ENCODE results near the gene SGMS1.

Gene SGMS1

DNA sequence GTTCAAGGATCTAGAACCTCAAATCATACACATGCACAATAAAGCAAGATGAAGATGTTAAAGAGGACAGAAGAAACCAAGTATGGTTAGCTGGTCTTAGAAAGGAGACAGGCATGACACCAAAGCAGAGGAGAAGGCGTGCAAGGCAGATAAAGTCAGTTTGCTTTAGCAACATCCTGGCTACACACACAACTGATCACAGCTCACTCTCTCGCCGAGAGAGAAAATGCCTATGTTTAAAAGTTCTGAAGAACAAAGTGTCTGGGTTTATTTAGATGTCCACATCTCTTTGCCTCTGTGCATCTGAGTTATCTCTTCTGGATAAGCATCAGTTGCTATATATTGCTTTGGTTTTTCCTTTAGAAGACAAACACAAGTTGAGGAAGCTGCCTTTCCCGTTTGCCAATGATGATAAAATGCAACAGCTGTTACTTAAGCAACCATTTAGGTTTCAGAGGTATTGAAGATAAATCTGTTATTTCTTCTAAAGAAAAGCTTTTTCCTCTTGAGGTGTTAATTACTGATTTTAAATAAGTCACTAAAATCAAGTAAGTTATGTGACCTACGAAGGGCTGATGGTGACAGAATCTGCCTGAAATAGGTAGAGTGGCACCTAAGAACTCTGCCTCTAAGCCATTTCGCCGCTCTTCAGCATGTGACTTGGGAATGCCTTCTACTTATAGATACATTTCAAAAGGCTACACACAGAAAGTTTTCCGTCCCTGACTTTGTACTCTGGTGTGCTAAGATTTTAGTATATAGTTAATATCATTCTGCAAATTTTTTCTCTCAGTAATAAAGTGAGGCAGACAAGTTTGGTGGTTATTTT, 226.2 kb downstream of the SGMS1 start:
- no peak for DNase-seq (ENCODE audit: low read depth)

DNA sequence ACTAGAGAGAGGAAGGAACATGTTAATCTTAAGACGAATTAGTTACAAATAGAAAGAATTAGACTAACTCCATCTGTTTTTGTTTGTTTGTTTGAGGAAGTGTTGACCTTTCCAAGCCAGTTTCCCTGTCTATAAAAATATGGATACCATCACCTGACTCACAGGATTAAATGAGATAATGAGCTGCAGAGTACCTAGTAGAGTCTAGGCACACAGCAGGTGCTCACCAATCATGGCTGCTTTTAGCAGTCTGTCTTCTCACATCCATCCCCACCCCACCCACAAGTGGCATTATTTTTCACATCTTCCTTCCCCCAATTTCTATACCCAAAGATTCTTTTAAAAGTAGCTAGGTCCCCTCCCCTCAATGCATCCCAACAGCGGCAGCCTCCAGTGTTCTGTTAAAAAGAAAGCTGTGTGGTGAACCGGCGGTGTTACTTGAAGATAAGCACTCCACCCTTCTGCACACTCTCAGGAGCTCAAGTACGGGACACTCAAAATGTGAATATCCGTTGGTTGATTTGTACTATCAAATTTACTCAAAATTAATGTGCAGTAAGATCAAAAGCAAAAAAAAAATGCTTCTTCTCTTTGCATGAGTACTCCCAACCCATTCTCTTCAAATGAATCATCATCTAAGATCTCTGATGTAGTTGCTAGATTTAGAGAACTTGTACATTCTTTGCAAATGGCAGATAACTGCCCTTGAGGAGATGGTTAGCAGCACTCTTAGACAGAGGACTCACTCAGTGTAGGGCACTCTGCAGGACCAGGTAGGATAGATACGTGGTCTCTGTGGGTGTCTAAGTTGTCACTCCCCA, 227.1 kb downstream of the SGMS1 start:
- DNase-seq (ENCODE audit: low read depth), result no peak

DNA sequence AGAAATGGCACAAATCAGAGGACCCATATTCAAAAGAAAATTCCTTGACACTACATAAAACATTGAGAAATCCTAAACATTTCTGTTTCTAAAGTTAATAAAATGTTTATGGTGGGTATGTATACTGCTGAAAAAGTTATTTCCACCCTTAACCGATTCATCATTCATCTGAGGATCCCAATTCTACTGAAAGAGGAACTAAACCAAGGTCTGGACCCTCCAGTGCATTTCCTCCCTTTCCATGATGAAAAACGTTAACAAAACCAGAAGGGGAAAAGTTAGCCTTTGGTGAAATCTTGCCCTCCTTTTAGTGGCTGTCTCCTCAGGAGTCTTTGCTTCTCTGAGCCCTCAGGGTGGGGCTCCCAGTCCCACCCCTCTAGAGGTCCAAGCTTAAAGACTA, 227.9 kb downstream of the SGMS1 start:
- DNase-seq (ENCODE audit: low read depth), result no peak

DNA sequence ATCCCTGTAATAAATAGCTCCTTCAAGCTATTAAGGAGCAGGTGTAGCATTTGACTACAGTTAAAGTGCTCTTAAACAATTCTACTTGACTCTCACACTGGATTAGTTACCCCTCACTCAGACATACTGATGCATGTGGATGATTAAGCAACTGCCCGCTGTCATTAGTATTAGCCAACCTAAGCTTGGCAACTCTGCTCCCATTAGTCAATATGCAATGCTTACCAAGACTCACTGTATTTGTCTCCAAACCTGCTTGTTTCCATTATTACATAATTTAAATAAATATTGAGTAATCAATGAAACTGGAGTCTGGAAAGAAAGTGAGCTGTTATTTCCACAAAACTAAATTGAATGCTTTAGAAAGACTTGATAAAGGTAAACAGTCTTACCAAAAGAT, 228.5 kb downstream of the SGMS1 start:
- DNase-seq (ENCODE audit: low read depth), result no peak

DNA sequence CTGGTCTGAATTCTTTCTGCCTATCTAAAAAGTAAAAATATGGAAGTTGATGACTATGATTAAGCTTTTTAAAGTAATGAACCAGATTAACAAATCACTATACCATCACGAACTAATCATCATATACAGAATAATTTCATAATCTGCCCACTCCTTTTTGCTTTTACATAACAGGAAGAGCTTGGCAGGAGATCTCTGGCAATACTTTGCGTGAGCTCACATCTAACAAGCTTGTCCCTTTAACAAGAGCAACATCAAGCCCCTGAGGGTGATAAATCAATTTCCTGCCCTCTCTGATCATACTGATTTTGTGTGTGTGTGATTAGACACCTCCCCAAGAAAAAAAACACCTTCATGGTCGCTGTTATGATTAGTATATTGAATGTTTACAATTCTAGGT, 228.9 kb downstream of the SGMS1 start:
- DNase-seq (ENCODE audit: low read depth), result no peak

DNA sequence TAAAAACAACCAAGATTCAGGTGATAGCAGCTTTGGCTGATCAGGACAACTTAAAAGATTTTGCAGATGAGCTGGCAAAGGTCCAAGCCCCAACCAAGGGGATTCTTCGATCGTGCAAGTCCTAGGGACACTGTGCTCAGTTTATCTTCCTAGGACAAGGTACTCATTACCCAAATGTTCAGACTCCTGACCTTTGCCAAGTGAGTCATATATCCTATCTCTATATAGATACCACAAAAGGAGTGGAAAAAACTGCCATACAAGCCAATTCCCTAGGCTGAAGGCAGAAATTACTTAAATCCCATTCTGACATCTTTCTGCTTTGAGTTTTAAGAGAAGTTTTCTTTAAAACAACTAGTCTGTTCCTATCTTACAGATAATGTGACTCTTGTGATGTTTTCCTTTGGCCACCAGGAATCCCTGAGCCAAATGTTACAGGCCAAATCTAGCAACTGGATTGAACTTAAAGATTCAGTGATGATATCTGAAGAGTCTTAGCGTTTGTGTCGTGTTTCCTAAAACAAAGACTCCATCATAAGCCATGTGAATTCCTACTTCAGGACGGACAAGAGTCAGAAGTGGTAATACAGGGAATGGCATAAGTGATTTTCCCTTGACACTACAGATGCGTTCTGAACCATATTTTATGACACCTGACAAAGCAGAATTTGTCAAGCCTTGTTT, 229.8 kb downstream of the SGMS1 start:
- no peak for DNase-seq (ENCODE audit: low read depth)

DNA sequence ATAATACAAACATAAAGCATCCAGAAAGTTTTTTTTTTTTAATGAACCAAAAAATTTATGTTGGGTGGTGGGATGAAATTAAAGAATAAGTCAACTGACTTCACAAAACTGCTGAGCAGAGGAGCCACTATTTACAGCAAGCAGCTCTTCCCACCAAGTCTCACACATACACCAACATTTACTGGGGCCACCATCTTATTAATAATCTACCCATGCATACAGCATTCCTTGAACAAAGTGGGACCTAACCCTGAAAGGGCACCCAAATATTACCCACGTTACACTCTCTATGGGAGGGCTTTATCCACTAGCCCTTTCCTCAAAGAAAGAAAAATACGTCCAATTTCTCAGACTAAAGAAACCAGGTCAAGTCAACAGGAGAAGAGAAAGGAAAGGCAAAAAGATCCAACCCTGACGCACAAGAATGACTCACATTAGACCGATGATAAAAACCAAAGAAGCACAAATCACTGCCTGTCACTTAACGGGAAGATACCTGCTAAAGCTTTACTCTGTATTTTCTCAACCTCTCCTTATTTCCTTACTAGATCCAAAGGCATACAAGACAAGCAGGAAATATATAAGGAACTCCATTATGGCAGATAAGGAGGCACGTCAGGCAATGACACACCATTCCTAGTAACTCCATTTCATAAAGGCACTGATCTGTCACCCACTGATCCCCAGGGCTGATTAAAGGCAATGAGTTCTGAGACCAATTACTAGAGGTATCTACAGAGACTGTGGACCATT, 230.6 kb downstream of the SGMS1 start:
- no peak for DNase-seq (ENCODE audit: low read depth)

DNA sequence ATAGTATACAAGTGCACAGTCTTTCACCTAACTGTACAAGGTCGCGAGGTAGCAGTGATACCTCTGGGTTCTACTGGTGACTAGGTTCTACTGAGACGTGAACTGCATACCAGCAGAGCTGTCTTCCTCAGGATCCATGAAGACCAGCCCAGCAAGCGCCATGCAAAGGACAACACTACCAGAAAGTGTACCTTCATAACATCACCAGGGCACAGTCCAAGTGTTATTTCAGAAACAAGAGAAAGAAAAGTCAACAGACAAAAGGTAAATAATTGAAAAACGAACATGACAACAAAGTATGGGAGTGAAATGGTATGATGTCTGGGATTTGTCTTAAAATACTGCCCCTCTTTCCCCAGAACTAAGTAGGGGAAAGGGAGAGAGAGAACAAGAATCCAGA, 231.3 kb downstream of the SGMS1 start:
- no peak for DNase-seq (ENCODE audit: low read depth)

DNA sequence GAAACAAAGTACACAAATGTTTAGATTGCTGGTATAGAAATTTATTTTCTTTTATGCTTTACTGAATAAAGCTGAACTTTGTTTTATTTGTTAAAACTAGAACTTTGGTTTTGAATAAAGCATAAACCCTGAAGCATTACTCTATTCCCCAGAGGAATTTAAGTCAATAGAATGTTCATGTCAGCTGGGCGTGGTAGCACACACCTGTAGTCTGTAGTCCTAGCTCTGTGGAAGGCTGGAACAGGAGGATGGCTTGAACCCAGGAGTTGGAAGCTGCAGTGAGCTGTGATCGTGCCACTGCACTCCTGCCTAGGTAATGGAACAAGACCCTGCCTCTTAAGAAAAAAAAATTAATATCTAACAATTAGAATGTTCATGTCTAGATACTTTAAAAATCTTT, 233.5 kb downstream of the SGMS1 start:
- DNase-seq (ENCODE audit: low read depth), result no peak

DNA sequence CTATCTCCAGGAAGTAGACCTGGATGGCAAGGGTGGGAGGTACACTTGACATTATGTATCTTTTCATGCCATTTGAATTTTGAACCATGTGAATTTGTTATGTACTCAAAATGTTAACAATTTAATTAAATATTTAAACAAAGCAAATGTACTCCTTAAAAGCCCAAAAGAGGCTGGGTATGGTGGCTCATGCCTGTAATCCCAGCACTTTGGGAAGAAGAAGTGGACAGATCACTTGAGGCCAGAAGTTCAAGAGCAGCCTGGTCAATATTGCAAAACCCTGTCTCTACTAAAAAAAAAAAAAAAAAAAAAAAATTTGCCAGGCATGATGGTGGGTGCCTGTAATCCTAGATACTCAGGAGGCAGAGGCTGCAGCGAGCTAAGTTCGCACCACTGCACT, 235.6 kb downstream of the SGMS1 start:
- no peak for DNase-seq (ENCODE audit: low read depth)

DNA sequence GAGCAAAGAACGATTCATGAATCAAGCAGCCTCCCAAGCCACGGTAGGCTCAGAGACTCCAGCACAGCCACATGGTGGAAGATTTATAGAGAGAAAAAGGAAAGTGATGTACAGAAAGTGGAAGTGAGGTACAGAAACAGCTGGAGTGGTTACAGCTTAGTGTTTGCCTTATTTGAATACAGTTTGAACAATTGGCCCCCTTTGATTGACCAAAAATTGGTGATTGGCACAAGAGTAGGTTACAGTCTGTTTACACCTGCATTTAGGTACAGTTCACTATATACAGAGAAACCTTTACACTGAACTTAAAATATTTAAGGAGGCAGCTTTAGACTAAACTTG, 236.1 kb downstream of the SGMS1 start:
- no peak for DNase-seq (ENCODE audit: low read depth)

DNA sequence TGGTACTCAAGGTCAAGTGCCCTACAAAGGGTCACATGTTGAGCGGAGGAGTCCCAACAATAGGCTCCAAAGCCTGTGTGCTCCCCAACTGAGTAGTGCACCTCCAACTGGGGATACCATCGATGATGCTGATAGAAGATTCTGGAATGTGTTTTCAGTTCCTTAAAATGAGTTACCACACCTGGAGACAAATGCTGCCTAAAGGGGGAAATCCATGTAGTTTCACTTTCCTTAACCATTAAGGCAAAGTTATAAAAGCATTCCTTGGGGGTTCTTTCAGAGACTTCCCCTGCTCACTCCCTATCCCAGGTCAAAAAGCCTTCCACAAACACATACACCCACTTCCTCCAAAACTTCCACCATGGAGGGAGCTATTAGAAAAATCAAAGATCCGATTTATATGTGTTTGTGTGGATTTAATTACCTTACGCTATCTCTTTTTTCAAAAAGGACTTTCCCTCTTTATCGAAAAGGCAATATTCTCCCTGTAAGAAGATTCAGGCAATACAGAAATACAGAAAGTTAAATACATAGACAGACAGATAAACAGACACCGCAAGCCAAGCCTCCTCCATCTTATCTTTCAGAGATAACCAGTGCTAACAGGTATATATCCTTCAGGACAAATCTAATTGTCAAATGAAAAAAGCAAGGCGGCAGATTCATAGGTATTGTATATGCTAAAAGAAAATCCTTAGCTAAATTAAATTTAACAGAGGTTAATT, 236.6 kb downstream of the SGMS1 start:
- DNase-seq (ENCODE audit: low read depth), result no peak

DNA sequence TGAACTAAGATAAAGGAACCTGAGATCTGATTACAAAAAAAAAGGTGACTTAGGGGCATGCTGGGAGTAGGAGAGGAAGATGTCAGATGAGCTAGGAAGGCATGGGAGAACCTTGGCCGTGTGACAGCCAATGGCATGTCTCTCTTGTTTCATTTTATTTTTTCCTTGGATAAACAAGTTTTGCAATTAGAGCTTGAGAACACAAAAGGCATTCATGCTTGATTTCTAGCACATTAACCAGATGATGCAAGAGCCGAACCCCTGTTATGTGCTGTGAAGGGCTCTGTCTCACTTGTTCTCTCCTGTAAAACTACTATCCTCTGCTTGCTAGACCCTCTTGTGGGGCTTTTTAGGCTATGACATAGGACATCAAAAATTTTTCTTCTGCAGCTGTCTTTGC, 238.1 kb downstream of the SGMS1 start:
- no peak for DNase-seq (ENCODE audit: low read depth)

DNA sequence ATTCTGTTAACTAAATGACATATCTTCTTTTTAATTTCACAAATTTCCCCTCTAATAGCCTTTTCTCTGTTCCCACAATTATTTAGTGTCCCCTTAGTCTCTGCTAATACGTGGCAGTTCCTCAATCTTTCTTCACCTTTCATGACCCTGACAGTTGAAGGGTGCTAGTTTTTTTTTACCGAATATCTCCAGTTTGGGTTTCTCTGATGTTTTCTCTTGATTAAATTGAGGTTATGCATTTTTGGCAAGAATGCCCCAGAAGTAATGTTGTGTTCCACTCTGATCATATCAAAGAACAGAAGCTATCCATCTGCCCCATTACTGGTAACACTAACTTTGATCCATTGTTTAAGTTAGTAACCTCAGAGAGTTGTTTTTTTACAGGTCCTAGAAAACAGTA, 238.9 kb downstream of the SGMS1 start:
- no peak for DNase-seq (ENCODE audit: low read depth)

DNA sequence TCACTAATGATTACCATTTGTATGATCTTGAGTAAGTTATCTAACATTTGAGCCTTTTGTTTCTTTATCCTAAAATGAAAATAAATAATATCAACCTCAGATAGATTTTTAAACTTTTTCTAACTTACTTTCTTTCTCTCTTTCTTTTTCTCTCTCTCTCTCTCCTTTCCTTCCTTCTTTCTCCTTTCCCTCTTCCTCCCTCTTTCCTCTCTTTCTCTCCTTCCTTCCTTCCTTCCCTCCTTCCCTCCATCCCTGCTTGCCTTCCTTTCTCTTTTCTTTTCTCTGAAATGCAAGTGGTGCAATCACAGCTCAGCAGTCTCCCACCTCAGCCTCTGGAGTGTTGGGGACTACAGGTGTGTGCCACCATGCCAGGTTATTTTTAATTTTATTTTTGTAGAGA, 239.5 kb downstream of the SGMS1 start:
- no peak for DNase-seq (ENCODE audit: low read depth)

DNA sequence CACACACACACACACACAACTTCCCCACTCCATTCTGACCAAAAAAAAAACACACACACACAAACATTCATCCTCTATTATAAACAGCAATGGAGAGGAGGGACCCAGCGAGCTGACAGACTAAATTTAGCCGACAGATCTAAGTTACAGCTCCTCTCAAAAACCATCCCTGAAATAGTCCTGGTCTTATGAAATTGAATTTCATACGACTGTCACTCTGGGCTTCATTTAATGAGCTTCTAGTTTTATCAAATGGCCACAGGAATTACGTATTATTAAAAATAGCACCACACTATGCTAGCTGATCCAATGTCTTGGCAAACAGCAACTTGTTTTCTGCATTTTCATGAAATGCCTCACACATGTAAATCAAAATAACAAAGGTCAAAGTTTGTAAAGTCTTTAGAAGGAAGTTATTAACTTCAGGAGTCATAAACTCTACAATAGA, 241.2 kb downstream of the SGMS1 start:
- no peak for DNase-seq (ENCODE audit: low read depth)

DNA sequence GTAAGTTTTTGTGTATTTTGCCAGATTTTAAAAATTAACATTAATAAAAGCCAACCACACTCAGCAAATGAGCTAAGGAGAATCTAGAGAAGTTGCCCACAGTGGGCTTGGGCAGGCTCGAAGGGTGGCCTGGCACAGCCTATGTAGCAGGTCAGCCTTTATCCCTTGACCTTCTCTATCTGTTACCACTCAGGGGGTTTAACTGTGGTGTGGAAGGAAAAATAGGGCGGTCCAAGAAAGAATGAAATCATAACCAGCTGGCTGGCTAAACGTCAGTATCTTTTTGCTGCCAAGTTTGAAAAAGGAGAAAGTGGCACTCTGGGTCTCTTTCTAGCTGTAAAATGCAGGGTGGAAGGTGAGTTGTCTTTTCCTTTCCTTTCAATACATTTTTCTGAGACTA, 242.1 kb downstream of the SGMS1 start:
- no peak for DNase-seq (ENCODE audit: low read depth)

DNA sequence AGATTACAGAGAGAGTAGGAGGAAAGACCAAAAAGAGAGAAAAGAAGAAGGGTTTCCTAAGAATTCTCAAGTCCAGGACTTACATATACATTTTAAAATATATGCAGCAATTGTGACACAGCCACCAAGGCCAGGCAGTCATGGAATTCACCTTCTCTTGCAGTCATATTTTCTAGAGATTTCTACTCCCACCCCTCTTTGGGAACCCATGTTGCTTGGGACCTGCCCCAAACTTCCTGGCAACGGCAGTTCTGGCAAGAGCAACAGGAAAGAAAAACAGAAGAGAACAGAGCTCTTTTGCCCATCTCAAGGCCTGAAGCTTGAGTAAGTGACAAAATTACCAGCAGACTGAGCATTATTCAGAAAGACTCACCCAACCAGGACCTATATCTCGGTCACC, 244.1 kb downstream of the SGMS1 start:
- no peak for DNase-seq (ENCODE audit: low read depth)

DNA sequence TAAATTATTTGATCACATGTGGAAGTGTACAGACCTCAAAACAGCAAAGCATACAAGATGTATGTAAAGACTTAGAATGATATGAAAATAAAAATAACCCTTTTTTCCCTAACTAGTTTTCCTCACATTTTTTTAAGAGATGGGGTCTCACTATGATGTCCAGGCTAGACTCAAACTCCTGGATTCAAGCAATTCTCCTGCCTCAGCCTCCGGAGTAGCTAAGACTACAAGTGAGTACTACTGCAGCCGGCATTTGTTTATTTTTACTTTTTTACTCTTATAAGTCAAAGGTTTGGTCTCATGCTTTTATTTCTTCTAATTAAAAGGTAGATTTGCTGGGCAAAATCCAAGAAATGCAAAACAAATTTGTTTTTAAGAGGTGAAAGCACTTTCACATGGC, 248.0 kb downstream of the SGMS1 start:
- DNase-seq (ENCODE audit: low read depth), result no peak

DNA sequence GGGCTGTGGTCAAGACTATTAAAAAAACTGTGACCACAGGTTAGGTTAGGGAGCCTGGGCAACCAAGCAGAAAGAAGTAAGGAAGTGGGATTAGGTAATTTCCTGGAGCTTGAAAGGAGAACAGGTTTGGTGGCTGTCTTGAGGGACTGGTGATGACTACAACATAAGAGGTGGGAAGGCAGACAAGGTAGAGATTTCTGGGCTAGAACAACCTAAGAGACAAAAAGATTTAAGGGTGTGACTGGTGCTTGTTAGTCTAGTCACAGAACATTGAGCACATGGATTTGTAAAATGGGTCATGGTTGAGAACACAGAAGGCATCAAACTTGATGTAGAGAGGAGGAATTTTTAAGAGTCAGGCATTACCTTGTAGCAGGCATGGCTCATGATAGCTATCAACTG, 248.7 kb downstream of the SGMS1 start:
- DNase-seq (ENCODE audit: low read depth), result no peak

DNA sequence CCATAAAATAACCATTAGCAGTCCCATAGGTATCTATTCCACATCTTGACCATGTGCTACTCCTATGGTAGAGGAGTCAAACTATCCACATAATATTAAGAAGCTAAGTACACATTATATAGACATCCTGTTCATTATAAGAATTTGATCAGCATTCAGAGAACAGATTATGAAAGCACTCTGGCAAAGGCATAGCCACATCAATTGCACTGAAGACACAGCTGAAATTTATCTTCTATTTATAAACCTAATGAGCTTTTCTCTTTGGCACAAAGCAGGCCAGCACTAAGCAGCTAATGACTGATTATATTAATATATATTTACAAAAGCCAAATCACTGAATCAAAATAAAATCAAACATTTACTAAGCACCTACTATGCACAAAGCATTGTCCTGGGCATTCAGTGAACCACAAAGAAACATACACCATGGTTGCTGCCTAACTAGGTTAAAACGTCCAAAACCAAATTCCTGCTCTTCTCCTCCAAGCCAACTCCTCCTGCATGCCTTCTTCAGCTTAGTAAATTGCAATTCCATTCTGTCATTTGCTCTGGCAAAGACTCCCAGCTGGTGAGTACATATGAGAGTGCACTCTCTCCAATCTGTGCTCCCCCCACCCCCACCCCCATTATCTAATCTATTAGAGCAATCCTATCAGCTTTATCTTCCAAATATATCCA, 249.8 kb downstream of the SGMS1 start:
- DNase-seq (ENCODE audit: low read depth), result no peak

Data from stimulated activated CD8-positive, alpha-beta memory T cell treated with anti-CD3 and anti-CD28 coated beads, Interleukin-12 subunit alpha, Interleukin-12 subunit beta, amount 100 ng/mL, for 1 hour (primary cell).